ENCODE data around the gene CAPN10. TPM values are rescaled to one million over a fixed set of nuclear protein-coding genes. Genes with fewer than 3 reads are reported as not detected.

CAPN10 gene
- total and polyA plus RNA-seq, 2 donors (not counting 3 experiments of a cell fraction or from before 2014, with no cell fraction given) = 25.2 to 39.9 TPM

DNA sequence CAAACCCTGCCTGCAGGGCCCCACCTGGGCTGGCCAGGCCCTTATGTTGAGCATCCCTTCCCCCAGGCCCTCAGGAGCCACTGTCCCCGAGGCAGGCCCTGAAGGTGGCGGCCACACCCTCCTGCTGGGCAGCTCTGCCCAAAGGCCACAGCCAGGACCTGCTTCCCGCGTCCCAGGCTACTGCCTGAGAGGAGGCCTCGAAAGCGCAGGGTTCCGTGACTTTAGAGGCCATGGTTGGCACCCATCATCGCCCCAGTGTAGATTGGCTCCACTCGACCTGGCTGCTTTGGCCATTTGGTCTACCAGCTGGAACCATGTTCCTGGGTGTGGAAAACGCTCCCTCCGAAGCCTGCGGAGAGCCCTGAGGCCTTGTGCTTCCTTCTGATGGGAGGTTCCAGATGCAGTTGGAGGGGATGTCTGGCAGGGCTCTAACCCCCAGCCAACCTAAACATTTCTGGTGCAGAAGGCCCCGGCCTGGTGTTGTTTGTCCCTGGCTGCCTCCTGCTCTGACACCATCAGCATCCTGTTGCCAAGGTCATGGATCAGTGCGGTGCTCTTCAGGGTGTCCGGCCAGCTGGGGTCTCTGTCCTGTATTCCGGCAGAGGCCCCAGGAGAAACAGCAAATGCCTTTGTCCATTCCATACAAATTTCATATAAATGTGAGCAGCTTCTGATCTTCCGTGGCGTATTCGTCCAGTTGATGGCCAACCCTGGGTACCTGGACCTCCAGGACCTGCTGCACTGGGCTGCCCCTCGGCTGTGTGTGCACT lies 14.7 kb downstream of the CAPN10 start:
- CTCF ChIA-PET = no interaction called here
- Histone ChIP-seq H3K79me2 (ENCODE audit: control insufficient read depth, insufficient read depth, low read length) (no peaks in the 10 kb centered on the region), H3K27me3 (ENCODE audit: control insufficient read depth in 2 of 2, insufficient read depth in 2 of 2, low read length in 2 of 2) (no peaks in the 10 kb centered on the region), H3K9ac (replicated peaks; ENCODE audit: extremely low read depth, insufficient read depth, low read length) (no peak overlapping the region), H3K27ac (ENCODE audit: insufficient read depth, low read depth, low read length) (no peak overlapping the region), H3K4me2 (ENCODE audit: insufficient read depth, low read length) (no peak overlapping the region), H3K9me3 (replicated peaks; ENCODE audit: control insufficient read depth, insufficient read depth, low read length) (no peaks in the 10 kb centered on the region), H3K4me1 (ENCODE audit: control insufficient read depth, extremely low read depth, insufficient read depth, low read length) (peaks cover 2% of the 10 kb centered on the region), H4K20me1 (replicated peaks; ENCODE audit: control insufficient read depth, extremely low read depth, insufficient read depth, low read length) (no peaks in the 10 kb centered on the region), H3K36me3 (ENCODE audit: control insufficient read depth in 2 of 2, extremely low read depth in 1 of 2, insufficient read depth in 2 of 2, low read length in 2 of 2) (peaks cover 0 to 8% of the 10 kb centered on the region in 2 experiments), H3K4me3 (replicated peaks in 1 of 3; ENCODE audit: insufficient read depth in 1 of 3, low read depth in 1 of 3, low read length in 3 of 3) (no peak overlapping the region), H2AFZ (ENCODE audit: low read depth, low read length) (no peak overlapping the region), H3K9me1 (replicated peaks; ENCODE audit: control insufficient read depth, extremely low read depth, insufficient read depth, low read length) (no peaks in the 10 kb centered on the region)
- DNase-seq (ENCODE audit: low read depth, low spot score) (no peak), FAIRE-seq (no peak)
- no TSS peak for BruUV-seq (replicated peaks)
- dilution Hi-C loops (cut with MboI; ENCODE audit: extremely low pct_ligation_motif_present, low sequenced_read_pairs) (no loop called here), intact Hi-C loops (cut with micrococcal nuclease) (loop anchor here (5.0 kb wide), 1 partner anchor 311 kb away; no protein-coding TSS in a partner anchor)
- POLR2A ChIA-PET = no interaction called here
- TF ChIP-seq, protein P1, sequence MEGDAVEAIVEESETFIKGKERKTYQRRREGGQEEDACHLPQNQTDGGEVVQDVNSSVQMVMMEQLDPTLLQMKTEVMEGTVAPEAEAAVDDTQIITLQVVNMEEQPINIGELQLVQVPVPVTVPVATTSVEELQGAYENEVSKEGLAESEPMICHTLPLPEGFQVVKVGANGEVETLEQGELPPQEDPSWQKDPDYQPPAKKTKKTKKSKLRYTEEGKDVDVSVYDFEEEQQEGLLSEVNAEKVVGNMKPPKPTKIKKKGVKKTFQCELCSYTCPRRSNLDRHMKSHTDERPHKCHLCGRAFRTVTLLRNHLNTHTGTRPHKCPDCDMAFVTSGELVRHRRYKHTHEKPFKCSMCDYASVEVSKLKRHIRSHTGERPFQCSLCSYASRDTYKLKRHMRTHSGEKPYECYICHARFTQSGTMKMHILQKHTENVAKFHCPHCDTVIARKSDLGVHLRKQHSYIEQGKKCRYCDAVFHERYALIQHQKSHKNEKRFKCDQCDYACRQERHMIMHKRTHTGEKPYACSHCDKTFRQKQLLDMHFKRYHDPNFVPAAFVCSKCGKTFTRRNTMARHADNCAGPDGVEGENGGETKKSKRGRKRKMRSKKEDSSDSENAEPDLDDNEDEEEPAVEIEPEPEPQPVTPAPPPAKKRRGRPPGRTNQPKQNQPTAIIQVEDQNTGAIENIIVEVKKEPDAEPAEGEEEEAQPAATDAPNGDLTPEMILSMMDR (IDR thresholded peaks at IDR 0.05; ENCODE audit: extremely low read depth in 1 of 2, insufficient read depth in 1 of 2, low read depth in 1 of 2, low read length in 2 of 2) = no peak
- TF ChIP-seq FOS (IDR thresholded peaks at IDR 0.05; ENCODE audit: borderline replicate concordance, insufficient read depth, low read length) = no peak
- TF ChIP-seq MYC (IDR thresholded peaks at IDR 0.05; ENCODE audit: low read depth, low read length) = no peak
- TF ChIP-seq, protein P2, sequence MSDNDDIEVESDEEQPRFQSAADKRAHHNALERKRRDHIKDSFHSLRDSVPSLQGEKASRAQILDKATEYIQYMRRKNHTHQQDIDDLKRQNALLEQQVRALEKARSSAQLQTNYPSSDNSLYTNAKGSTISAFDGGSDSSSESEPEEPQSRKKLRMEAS (IDR thresholded peaks at IDR 0.05; ENCODE audit: insufficient read depth, insufficient read length) = no peak
- no peak for TF ChIP-seq EZH2 (IDR thresholded peaks at IDR 0.05; ENCODE audit: borderline replicate concordance, low read depth, low read length, severe bottlenecking)
- TF ChIP-seq POLR2A (IDR thresholded peaks at IDR 0.05; ENCODE audit: low read depth, low read length) = no peak
- TF ChIP-seq POLR2AphosphoS5 (IDR thresholded peaks at IDR 0.05; ENCODE audit: insufficient read depth, low read depth, low read length) = no peak
- TF ChIP-seq GATA2 (IDR thresholded peaks at IDR 0.05; ENCODE audit: insufficient read depth, insufficient read length, low read depth, low read length) = no peak
- TF ChIP-seq JUN (IDR thresholded peaks at IDR 0.05; ENCODE audit: borderline replicate concordance, insufficient read depth, insufficient read length, low read depth) = no peak

Measured in endothelial cell of umbilical vein (primary cell).